GM19395 (cell line): ENCODE data around the gene CCDC51.
"Not testable (repeated sequence)": the region's sequence is repeated elsewhere in the genome, so short reads cannot be mapped to it uniquely, and the experiment has no call there.

Source experiments
- ATAC-seq: cut with Tn5 transposase; IDR thresholded peaks from one replicate; pipeline ENCODE4 v1.9.1; 2021; ENCODE audit warnings: mild to moderate bottlenecking, moderate library complexity; ENCODE audit not compliant: unreplicated experiment

Gene CCDC51

GRCh38 chr3:48439820-48440589 lies at the start of gene CCDC51, which contains the start of gene TMA7:
Gene CCDC51, minus strand, starts transcription at chr3:48440119. Its CDS starts 4,991 bp downstream, at chr3:48435128.
Gene TMA7, plus strand, starts transcription at chr3:48440257. Its CDS starts 40 bp downstream, at chr3:48440297.
- peak; percentile 92 for ATAC-seq

- no peak for ATAC-seq
Measured at GRCh38 chr3:48486952-48487351, 47.0 kb upstream of the CCDC51 start.

- not testable (repeated sequence) for ATAC-seq
Measured at GRCh38 chr3:48482822-48483221, 42.9 kb upstream of the CCDC51 start.

GRCh38 chr3:48480891-48481290 lies 41.0 kb upstream of the CCDC51 start:
- not testable (repeated sequence) for ATAC-seq

- no peak for ATAC-seq
Measured at GRCh38 chr3:48478626-48479555, 39.0 kb upstream of the CCDC51 start.

- ATAC-seq = no peak
Measured at GRCh38 chr3:48477959-48478520, 38.1 kb upstream of the CCDC51 start.

GRCh38 chr3:48476426-48477053 lies 36.6 kb upstream of the CCDC51 start:
- no peak for ATAC-seq

- no peak for ATAC-seq
Measured at GRCh38 chr3:48475188-48475587, 35.3 kb upstream of the CCDC51 start.

- no peak for ATAC-seq
Measured at GRCh38 chr3:48474619-48475018, 34.7 kb upstream of the CCDC51 start.

GRCh38 chr3:48474031-48474430 lies 34.1 kb upstream of the CCDC51 start:
- not testable (repeated sequence) for ATAC-seq

GRCh38 chr3:48473617-48473952 lies 33.7 kb upstream of the CCDC51 start:
- no peak for ATAC-seq

- ATAC-seq = peak; percentile 78
Measured at GRCh38 chr3:48472923-48473616, 33.2 kb upstream of the CCDC51 start.

GRCh38 chr3:48472673-48472922 lies 32.7 kb upstream of the CCDC51 start:
- no peak for ATAC-seq

- ATAC-seq = no peak
Measured at GRCh38 chr3:48470286-48470685, 30.4 kb upstream of the CCDC51 start.

GRCh38 chr3:48469046-48469915 lies 29.4 kb upstream of the CCDC51 start:
- no peak for ATAC-seq

- ATAC-seq = no peak
Measured at GRCh38 chr3:48468329-48468731, 28.4 kb upstream of the CCDC51 start.

GRCh38 chr3:48467473-48468267 lies 27.8 kb upstream of the CCDC51 start:
- no peak for ATAC-seq

GRCh38 chr3:48467110-48467454 lies 27.2 kb upstream of the CCDC51 start:
- no peak for ATAC-seq
